MCF 10A (cell line): ENCODE data around the gene PPP1R14C. TPM values are rescaled to one million over a fixed set of nuclear protein-coding genes. Genes with fewer than 3 reads are reported as not detected.

ENCODE experiments used
- BruUV-seq: library from RNA; stranded (reverse); fragments of 400-500 nt; replicated peaks from 2 replicates; lab custom pipeline; 2021; lab: Mats Ljungman, UMichigan
- CTCF ChIA-PET: fragments of 300-600 bp; sonication (Branson Sonifier 250); formaldehyde crosslinking; extraction: SDS; loops from one replicate; lab custom pipeline; 2021; ENCODE audit warnings: antibody characterized with exemption, inconsistent platforms; lab: Yijun Ruan, JAX
- POLR2A ChIA-PET: fragments of 300-600, 350-650 bp; sonication (Branson Sonifier 250); formaldehyde crosslinking; extraction: SDS; loops from one replicate; lab custom pipeline; 2020; ENCODE audit warnings: antibody characterized with exemption, inconsistent platforms; lab: Yijun Ruan, JAX
- DNase-seq: peaks from one replicate; pipeline ENCODE4 v3.0.0-alpha.2; 2018; ENCODE audit not compliant: unreplicated experiment
- H3K27ac Mint-ChIP-seq: one replicate; pipeline ENCODE4 v1.8.0; 2022; ENCODE audit warnings: mild to moderate bottlenecking, low read depth, mixed read lengths; ENCODE audit not compliant: unreplicated experiment
- H3K27me3 Mint-ChIP-seq: one replicate; pipeline ENCODE4 v1.8.0; 2022; ENCODE audit warnings: mixed read lengths; ENCODE audit not compliant: insufficient read depth, unreplicated experiment
- H3K36me3 Mint-ChIP-seq: one replicate; pipeline ENCODE4 v1.8.0; 2022; ENCODE audit warnings: mild to moderate bottlenecking, moderate library complexity, mixed read lengths; ENCODE audit not compliant: insufficient read depth, unreplicated experiment
- H3K4me1 Mint-ChIP-seq: one replicate; pipeline ENCODE4 v1.8.0; 2022; ENCODE audit warnings: mixed read lengths; ENCODE audit not compliant: insufficient read depth, unreplicated experiment
- H3K4me3 Mint-ChIP-seq: one replicate; pipeline ENCODE4 v1.8.0; 2022; ENCODE audit warnings: mild to moderate bottlenecking, moderate library complexity, mixed read lengths; ENCODE audit not compliant: unreplicated experiment
- H3K9me3 Mint-ChIP-seq: one replicate; pipeline ENCODE4 v1.8.0; 2022; ENCODE audit warnings: mixed read lengths; ENCODE audit not compliant: unreplicated experiment
- intact Hi-C: fragments of 100-400 bp; cut with micrococcal nuclease; formaldehyde crosslinking; loops from 2 replicates; pipeline ENCODE4 v1.14.1; 2022
- total RNA-seq: library from RNA; stranded (reverse); gene quantifications from 2 replicates; pipeline ENCODE4 v1.2.3, GENCODE V29; 2022
- TF ChIP-seq, protein P1 (sequence below): fragments of 200-600 bp; IDR thresholded peaks from one replicate; pipeline ENCODE4 v1.8.0; 2022; ENCODE audit warnings: antibody characterized with exemption, mild to moderate bottlenecking; ENCODE audit not compliant: unreplicated experiment

Gene PPP1R14C
- total RNA-seq, 1 experiment from 2014 or later = 32.0 TPM

DNA sequence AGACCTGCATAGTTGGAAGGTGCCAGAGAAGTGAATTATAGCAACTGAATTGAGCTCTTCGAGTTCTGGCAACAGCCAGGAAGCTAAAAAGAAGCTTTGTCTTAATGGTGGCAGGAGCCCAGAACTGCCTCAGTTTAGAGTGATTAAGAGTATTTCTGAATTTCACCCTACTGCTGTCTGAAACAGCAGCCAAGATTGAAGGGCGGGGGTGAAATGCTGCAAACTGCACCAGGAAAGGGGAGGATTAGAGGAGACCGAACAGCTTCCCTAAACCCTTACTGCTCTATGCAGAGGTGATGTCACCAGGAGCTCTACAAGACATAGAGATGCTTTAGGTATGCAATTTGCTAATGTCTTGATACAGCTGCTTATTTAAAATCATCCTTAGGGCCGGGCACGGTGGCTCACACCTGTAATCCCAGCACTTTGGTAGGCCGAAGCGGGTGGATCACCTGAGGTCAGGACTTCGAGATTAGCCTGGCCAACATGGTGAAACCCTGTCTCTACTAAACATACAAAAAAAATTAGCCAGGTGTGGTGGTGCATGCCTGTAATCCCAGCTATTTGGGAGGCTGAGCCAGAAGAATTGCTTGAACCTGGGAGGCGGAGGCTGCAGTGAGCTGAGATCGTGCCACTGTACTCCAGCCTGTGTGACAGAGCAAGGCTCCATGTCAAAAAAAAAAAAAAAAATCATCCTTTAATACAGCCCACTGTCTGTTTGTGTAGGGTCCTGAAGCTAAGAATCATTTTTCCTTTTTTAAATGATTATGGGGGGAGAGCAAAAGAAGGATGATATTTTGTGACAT is 134.3 kb downstream of the PPP1R14C start:
- Mint-ChIP-seq H3K36me3 (no peaks in the 10 kb centered on the region), H3K4me3 (no peak overlapping the region), H3K27me3 (no peaks in the 10 kb centered on the region), H3K9me3 (no peaks in the 10 kb centered on the region), H3K4me1 (peaks cover 11% of the 10 kb centered on the region), H3K27ac (no peak overlapping the region)
- intact Hi-C loops = no loop called here
- ChIA-PET POLR2A (interaction anchor here (0.9 to 1.6 kb wide), 4 partner anchors 10 to 21 kb away, joined by 3 to 6 read pairs (median 3); no protein-coding TSS in a partner anchor), CTCF (interaction anchor here (0.5 to 1.1 kb wide), 4 partner anchors 22 to 198 kb away, joined by 3 to 6 read pairs (median 4); no protein-coding TSS in a partner anchor)
- no peak for DNase-seq
- TF ChIP-seq, protein P1, sequence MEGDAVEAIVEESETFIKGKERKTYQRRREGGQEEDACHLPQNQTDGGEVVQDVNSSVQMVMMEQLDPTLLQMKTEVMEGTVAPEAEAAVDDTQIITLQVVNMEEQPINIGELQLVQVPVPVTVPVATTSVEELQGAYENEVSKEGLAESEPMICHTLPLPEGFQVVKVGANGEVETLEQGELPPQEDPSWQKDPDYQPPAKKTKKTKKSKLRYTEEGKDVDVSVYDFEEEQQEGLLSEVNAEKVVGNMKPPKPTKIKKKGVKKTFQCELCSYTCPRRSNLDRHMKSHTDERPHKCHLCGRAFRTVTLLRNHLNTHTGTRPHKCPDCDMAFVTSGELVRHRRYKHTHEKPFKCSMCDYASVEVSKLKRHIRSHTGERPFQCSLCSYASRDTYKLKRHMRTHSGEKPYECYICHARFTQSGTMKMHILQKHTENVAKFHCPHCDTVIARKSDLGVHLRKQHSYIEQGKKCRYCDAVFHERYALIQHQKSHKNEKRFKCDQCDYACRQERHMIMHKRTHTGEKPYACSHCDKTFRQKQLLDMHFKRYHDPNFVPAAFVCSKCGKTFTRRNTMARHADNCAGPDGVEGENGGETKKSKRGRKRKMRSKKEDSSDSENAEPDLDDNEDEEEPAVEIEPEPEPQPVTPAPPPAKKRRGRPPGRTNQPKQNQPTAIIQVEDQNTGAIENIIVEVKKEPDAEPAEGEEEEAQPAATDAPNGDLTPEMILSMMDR = no peak
- no TSS peak for BruUV-seq

DNA sequence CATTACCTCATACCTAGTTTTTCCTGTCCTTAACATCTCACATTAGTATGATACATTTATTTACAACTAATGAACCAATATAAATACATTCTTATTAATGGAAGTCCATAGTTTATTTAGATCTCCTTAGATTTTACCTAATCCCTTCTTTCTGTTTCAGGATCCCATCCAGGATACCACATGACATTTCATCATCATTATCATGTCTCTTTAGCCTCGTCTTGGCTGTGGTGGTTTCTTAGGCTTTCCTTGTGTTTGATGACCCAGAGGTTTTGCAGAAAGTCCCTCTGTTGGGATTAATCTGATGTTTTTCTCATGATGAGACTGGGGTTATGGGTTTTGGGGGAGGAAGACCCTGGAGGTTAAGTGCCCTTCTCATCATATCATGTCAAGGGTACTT is 136.7 kb downstream of the PPP1R14C start:
- TF ChIP-seq, protein P1 = no peak
- Mint-ChIP-seq H3K36me3 (no peaks in the 10 kb centered on the region), H3K27ac (no peak overlapping the region), H3K4me1 (no peaks in the 10 kb centered on the region), H3K9me3 (no peaks in the 10 kb centered on the region), H3K4me3 (no peak overlapping the region), H3K27me3 (no peaks in the 10 kb centered on the region)
- BruUV-seq = no TSS peak
- no peak for DNase-seq
- POLR2A ChIA-PET = interaction anchor here (1.2 to 1.4 kb wide), 3 partner anchors 11 kb away, joined by 3 to 4 read pairs (median 3); no protein-coding TSS in a partner anchor
- intact Hi-C loops = no loop called here
- CTCF ChIA-PET = no interaction called here

DNA sequence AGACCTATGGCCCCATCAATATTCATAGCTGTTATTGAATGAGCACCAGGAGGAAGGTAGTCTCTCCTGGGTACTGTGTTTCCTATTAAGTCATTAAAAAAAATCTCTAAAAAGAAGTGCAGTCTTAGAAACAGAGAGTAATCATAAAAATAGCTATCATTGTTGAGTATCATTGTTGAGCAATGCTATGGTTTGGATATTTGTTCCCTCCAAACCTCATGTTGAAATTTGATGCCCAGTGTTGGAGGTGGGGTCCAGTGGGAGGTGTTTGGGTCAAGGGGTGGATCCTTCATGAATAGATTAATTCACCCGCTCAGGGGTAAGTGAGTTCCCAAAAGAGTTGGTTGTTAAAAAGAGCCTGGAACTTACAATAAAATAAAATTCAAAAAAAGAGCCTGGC is 137.9 kb downstream of the PPP1R14C start:
- DNase-seq = peak; percentile 40
- Mint-ChIP-seq H3K4me1 (no peaks in the 10 kb centered on the region), H3K4me3 (no peak overlapping the region), H3K36me3 (no peaks in the 10 kb centered on the region), H3K9me3 (no peaks in the 10 kb centered on the region), H3K27ac (no peak overlapping the region), H3K27me3 (no peaks in the 10 kb centered on the region)
- intact Hi-C loops = no loop called here
- ChIA-PET POLR2A (interaction anchor here (1.0 to 1.5 kb wide), 5 partner anchors 8 to 204 kb away, joined by 3 to 4 read pairs (median 4); no protein-coding TSS in a partner anchor), CTCF (interaction anchor here (0.5 to 1.6 kb wide), 4 partner anchors 12 to 375 kb away, joined by 3 to 5 read pairs (median 4); no protein-coding TSS in a partner anchor)
- no TSS peak for BruUV-seq
- TF ChIP-seq, protein P1 = no peak

DNA sequence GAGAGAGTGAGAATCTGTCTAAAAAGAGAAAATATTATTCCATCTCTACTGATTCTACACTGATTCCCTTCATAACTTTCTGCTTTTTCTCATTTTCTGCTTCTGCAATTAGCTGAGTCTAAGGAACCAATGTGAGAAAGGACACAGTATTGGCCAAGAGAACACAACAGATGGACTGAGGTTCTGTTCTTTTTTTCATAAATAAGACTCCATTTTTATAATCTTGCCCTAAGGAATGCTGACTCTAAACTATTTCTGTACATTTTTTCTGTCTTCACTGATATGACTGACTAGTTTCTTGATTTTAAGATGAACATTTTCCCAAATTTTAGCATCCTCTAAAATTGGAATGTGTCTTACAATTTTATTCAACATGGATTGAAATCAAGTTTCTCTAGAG is 138.9 kb downstream of the PPP1R14C start:
- BruUV-seq = no TSS peak
- Mint-ChIP-seq H3K27ac (no peak overlapping the region), H3K27me3 (no peaks in the 10 kb centered on the region), H3K9me3 (no peaks in the 10 kb centered on the region), H3K36me3 (no peaks in the 10 kb centered on the region), H3K4me1 (no peaks in the 10 kb centered on the region), H3K4me3 (no peak overlapping the region)
- ChIA-PET POLR2A (interaction anchor here (0.6 to 1.5 kb wide), 3 partner anchors 9 to 205 kb away, joined by 3 to 4 read pairs (median 4); no protein-coding TSS in a partner anchor), CTCF (interaction anchor here (0.6 to 0.8 kb wide), 2 partner anchors 11 to 184 kb away, joined by 3 read pairs; no protein-coding TSS in a partner anchor)
- no peak for DNase-seq
- TF ChIP-seq, protein P1 = no peak
- intact Hi-C loops = no loop called here
